Stimulated activated naive CD8-positive, alpha-beta T cell treated with anti-CD3 and anti-CD28 coated beads, Interleukin-15, amount 100 ng/mL, for 72 hours (primary cell): ENCODE data around the gene ESRRA.
"Not testable (repeated sequence)": the region's sequence is repeated elsewhere in the genome, so short reads cannot be mapped to it uniquely, and the experiment has no call there.

Source experiments
- ATAC-seq: fragments of 150-1000 bp; cut with Tn5 transposase; 2 replicates; pipeline ENCODE4 v1.10.0; 2021; ENCODE audit warnings: mild to moderate bottlenecking, moderate library complexity
- DNase-seq, 2 donors: peaks; one replicate each; pipeline ENCODE4 v3.0.0; 2021 to 2022
- H3K27ac Mint-ChIP-seq, 2 donors: one replicate each; pipeline ENCODE4 v1.8.0; 2022; ENCODE audit warnings: mild to moderate bottlenecking in 2 of 2, mixed read lengths in 2 of 2, moderate library complexity in 2 of 2
- H3K27me3 Mint-ChIP-seq: one replicate; pipeline ENCODE4 v1.8.0; 2022; ENCODE audit warnings: mixed read lengths
- H3K4me1 Mint-ChIP-seq: one replicate; pipeline ENCODE4 v1.8.0; 2022; ENCODE audit warnings: mild to moderate bottlenecking, mixed read lengths
- H3K4me3 Mint-ChIP-seq, 2 donors: one replicate each; pipeline ENCODE4 v1.8.0; 2022; ENCODE audit warnings: mild to moderate bottlenecking in 2 of 2, mixed read lengths in 2 of 2, moderate library complexity in 1 of 2
- H3K9me3 Mint-ChIP-seq, 2 donors: one replicate each; pipeline ENCODE4 v1.8.0; 2022; ENCODE audit warnings: mixed read lengths in 2 of 2

ESRRA gene

DNA sequence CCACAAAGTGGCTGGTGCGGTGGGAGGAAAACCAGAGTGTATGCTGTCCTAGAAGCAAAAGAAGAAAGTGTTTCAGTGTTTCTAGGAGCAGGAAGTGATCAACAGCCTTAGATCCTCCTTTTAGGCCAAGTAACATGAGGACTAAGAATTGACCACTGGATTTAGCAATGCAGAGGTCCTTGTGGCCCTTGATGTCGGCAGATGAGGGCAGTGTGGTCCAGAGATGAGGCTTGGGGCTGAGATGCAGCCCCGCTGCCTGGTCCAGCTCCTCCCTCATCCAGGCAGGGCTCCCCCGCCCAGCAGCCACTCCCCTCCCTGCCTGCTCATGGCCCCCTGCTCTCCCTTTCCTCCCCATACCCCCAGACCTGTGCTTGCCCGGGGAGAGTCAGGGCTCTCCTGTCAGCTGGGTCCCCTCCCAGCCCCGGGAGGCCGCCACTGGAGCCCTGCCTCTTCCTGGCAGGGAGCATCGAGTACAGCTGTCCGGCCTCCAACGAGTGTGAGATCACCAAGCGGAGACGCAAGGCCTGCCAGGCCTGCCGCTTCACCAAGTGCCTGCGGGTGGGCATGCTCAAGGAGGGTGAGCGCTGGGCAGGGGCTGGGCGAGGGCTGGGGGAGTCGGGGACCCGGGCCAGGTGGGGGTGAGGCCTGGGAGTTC, 8.3 kb downstream of the ESRRA start:
- no peak for DNase-seq

DNA sequence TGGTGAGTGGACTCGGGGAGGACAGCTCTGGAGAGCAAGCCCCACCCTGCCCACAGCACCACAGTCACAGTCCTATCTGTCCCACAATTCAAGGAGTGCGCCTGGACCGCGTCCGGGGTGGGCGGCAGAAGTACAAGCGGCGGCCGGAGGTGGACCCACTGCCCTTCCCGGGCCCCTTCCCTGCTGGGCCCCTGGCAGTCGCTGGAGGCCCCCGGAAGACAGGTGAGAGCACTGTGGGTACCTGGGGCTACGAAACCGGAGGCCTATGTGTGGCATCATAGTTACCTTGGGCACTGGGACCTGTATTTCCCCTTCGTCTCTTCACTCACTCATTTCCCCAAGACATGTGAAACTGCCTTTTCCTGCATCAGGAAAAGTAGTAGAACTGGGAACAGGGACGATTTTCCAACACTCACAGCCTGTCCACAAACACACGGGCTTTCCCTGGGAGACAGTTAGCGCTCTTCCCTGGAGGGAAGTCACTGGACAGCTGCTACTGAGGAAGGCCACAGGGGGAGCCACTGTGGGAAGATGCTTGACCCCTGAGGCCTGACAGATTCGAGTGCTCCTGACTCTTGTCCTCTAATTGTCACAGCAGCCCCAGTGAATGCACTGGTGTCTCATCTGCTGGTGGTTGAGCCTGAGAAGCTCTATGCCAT, 9.0 kb downstream of the ESRRA start:
- ATAC-seq (no peak), DNase-seq (no peak)
- peak overlapping the region; percentile 31 to 70 for H3K27ac Mint-ChIP-seq
- peaks cover 64% of the 10 kb centered on the region for H3K4me1 Mint-ChIP-seq
- no peaks in the 10 kb centered on the region for H3K9me3 Mint-ChIP-seq
- no peak overlapping the region for H3K4me3 Mint-ChIP-seq
- no peaks in the 10 kb centered on the region for H3K27me3 Mint-ChIP-seq

More for the DNA sequence above, 8.3 kb downstream of the ESRRA start:
- H3K4me3 Mint-ChIP-seq, result no peak overlapping the region
- H3K27ac Mint-ChIP-seq, result peak overlapping the region; percentile 24 to 36
- peaks cover 61% of the 10 kb centered on the region for H3K4me1 Mint-ChIP-seq
- H3K27me3 Mint-ChIP-seq, result no peaks in the 10 kb centered on the region
- no peak for ATAC-seq
- no peaks in the 10 kb centered on the region for H3K9me3 Mint-ChIP-seq

DNA sequence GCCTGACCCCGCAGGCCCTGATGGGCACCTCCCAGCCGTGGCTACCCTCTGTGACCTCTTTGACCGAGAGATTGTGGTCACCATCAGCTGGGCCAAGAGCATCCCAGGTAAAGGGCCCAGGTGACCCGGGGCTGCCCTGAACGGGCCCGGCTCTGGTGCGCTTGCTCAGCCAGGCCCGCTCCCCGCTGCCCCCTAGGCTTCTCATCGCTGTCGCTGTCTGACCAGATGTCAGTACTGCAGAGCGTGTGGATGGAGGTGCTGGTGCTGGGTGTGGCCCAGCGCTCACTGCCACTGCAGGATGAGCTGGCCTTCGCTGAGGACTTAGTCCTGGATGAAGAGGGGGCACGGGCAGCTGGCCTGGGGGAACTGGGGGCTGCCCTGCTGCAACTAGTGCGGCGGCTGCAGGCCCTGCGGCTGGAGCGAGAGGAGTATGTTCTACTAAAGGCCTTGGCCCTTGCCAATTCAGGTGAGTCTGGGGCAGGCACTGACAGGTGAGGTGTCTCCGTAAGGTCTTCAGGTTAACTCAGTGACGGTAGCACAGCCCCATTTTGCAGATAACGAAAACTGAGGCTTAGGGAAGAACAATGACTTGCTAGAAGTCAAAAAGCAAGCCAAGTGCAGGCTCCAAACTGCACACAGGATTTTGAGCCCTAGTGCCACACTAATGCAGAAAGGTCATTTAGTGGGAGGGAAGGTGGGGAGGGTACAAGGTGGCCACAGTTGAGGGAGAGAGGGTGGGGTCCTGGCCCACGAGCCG, 9.7 kb downstream of the ESRRA start:
- ATAC-seq (no peak), DNase-seq (no peak)
- H3K4me1 Mint-ChIP-seq, result peaks cover 68% of the 10 kb centered on the region
- H3K9me3 Mint-ChIP-seq, result no peaks in the 10 kb centered on the region
- H3K4me3 Mint-ChIP-seq, result no peak overlapping the region
- no peaks in the 10 kb centered on the region for H3K27me3 Mint-ChIP-seq
- H3K27ac Mint-ChIP-seq, result peak overlapping the region in 1 of 2 donors; percentile 31

DNA sequence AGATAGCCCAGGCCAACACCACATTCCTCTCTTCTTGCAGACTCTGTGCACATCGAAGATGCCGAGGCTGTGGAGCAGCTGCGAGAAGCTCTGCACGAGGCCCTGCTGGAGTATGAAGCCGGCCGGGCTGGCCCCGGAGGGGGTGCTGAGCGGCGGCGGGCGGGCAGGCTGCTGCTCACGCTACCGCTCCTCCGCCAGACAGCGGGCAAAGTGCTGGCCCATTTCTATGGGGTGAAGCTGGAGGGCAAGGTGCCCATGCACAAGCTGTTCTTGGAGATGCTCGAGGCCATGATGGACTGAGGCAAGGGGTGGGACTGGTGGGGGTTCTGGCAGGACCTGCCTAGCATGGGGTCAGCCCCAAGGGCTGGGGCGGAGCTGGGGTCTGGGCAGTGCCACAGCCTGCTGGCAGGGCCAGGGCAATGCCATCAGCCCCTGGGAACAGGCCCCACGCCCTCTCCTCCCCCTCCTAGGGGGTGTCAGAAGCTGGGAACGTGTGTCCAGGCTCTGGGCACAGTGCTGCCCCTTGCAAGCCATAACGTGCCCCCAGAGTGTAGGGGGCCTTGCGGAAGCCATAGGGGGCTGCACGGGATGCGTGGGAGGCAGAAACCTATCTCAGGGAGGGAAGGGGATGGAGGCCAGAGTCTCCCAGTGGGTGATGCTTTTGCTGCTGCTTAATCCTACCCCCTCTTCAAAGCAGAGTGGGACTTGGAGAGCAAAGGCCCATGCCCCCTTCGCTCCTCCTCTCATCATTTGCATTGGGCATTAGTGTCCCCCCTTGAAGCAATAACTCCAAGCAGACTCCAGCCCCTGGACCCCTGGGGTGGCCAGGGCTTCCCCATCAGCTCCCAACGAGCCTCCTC, 10.6 kb downstream of the ESRRA start:
- not testable (repeated sequence) for H3K27me3 Mint-ChIP-seq, ATAC-seq, DNase-seq, H3K9me3 Mint-ChIP-seq
- Mint-ChIP-seq H3K4me3 (peak overlapping the region; percentile 92 to 98), H3K27ac (peak overlapping the region; percentile 100), H3K4me1 (peaks cover 74% of the 10 kb centered on the region)

DNA sequence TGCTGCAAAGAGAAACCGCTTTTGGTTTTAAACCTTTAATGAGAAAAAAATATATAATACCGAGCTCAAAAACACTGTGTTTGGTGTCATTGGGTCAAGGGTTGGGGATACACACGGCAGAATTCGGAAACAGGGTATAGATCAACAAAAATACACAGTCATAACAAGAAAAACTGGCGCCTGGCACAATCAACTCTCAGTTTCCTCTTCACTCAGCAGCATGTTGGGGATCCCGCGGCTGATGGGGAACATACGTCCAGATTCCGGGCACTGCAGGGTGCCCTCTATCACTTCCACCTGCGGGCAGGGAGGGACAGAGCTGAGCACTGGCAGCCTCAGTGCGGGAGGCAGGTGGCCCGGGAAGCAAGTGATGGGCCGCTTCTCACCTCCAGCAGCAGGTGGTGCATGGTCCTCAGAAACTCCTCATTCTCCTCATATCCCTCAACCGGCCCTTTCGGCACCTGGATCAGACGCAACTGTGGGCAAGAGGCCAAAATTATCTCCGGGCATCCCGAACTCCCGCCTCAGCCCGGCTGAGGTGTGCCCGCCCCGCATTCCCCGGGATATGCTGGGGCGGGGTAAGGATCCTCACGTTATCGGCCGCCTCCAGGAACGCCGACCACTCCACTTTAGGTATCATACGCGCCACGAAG, 11.5 kb downstream of the ESRRA start:
- DNase-seq (peak in 1 of 2 donors; percentile 52), ATAC-seq (peak; percentile 1)

DNA sequence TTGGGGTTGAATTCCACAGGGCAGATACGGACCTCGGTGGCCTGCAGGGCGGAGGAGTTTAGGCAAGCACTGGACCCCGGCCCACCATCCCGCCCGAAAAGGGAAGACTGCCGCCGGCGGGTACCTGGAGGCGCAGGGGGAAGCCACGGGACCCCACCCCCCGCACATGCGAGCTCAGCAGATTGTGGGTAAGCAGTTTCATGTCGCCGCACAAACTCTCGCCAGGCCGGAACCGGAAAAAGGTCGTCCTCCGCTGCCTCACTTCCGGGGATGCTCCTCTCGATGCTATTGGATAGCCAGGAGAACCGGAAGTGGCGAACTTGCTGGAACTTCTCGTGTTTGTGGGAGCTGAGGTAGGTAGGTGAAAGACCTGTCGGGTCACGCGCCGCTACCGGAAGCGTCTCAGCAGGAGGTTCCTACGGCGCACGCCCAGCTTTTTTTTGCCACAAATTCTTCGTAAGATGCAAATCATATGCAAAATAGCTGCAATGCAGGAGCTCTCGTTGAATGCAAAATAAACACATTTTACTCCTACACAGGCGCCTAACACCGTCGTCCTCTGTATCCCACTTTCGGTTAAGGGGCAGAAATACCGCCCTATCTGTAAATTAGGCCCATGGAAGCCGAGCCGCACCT, 12.1 kb downstream of the ESRRA start, which contains the start of gene TRMT112:
TRMT112 (minus strand) TSS at position 235 of the 636 bp plus-strand sequence; CDS start at position 202, 33 bp downstream.
- Mint-ChIP-seq H3K9me3 (no peaks in the 10 kb centered on the region), H3K4me1 (peaks cover 79% of the 10 kb centered on the region), H3K27me3 (no peaks in the 10 kb centered on the region), H3K27ac (peak within 1 kb of the TSS; percentile 100), H3K4me3 (peak within 1 kb of the TSS; percentile 92 to 98)
- DNase-seq, result peak; percentile 92 to 98
- peak; percentile 84 for ATAC-seq

More for the DNA sequence above, 11.5 kb downstream of the ESRRA start:
- Mint-ChIP-seq H3K4me1 (peaks cover 79% of the 10 kb centered on the region), H3K4me3 (peak overlapping the region; percentile 92 to 98), H3K9me3 (no peaks in the 10 kb centered on the region), H3K27ac (peak overlapping the region; percentile 100), H3K27me3 (no peaks in the 10 kb centered on the region)

DNA sequence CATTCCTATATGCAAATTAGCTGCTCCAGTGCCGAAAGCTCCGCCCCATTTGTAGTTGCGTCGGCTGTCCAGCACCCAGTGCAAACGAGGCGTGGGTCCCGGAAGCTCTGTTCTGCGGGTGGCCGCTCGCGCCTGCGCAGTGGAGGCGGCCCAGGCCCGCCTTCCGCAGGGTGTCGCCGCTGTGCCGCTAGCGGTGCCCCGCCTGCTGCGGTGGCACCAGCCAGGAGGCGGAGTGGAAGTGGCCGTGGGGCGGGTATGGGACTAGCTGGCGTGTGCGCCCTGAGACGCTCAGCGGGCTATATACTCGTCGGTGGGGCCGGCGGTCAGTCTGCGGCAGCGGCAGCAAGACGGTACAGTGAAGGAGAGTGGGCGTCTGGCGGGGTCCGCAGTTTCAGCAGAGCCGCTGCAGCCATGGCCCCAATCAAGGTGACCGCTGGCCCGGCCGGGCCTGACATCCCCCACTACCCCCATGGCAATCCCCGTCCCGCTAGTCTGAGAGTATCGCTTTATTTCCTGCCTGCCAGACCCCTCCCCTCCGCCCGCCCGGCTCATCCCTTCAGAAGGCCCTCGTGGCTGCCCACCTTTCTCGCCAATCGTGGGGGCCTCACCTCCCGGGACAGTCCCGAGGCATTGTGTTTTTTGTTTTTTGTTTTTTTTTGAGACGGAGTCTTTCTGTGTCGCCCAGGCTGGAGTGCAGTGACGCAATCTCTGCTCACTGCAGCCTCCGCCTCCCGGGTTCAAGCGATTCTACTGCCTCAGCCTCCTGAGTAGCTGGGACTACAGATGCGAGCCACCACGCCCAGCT, 12.8 kb downstream of the ESRRA start, which contains the start of gene PRDX5:
PRDX5 (plus strand) TSS at position 161 of the 805 bp plus-strand sequence; CDS start at position 256, 95 bp downstream.
- H3K4me3 Mint-ChIP-seq, result peak within 1 kb of the TSS; percentile 92 to 98
- DNase-seq (peak; percentile 96 to 98), ATAC-seq (peak; percentile 83)
- H3K27me3 Mint-ChIP-seq, result no peaks in the 10 kb centered on the region
- H3K9me3 Mint-ChIP-seq, result no peaks in the 10 kb centered on the region
- peaks cover 75% of the 10 kb centered on the region for H3K4me1 Mint-ChIP-seq
- peak within 1 kb of the TSS; percentile 100 for H3K27ac Mint-ChIP-seq

DNA sequence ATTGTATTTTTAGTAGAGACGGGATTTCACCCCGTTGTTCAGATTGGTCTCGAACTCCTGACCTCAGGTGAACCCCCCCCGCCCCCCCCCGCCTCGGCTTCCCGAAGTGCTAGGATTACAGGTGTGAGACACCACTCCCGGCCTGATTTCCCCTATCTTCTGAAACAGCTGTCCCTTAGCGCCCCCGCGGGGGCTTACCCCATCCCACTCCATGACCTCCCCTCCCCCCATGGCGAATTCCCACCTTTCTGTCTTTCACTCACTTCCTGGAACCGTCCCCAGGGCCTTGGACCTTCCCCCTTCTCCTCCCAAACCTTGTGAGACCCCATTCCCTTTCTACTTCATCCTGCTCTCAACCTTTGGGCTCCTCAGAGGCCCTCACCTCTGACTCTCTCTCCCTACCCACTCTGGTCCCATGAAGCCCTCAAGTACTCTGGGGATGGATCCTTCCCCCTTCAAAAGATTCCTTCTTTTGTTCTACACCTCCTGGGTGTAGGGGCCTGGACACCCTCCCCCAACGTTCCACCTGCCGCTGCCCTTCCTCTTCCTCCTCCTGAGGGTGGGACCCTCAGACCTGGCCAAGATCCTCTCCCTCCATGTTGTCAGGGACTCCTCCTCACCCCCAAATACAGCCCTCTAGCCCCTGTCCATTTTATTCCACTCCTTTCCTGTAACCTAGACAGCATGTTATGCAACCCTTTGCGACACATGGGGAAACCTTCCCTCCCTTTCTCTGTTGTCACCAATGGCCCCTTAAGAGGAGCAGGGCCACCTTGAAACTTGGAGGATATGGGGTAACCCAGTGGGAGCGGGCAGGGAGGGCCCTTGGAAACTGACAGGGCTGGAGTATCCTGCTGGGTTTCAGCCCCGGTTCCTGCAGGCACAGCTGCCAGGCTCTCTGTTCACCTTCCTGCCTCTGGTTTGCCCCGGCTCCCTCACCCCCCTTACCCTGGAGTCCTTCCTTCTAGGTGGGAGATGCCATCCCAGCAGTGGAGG, 13.7 kb downstream of the ESRRA start:
- no peaks in the 10 kb centered on the region for H3K27me3 Mint-ChIP-seq
- H3K4me1 Mint-ChIP-seq, result peaks cover 68% of the 10 kb centered on the region
- ATAC-seq, result no peak
- no peak for DNase-seq
- no peaks in the 10 kb centered on the region for H3K9me3 Mint-ChIP-seq
- H3K27ac Mint-ChIP-seq, result peak overlapping the region; percentile 100
- peak overlapping the region; percentile 92 to 98 for H3K4me3 Mint-ChIP-seq

DNA sequence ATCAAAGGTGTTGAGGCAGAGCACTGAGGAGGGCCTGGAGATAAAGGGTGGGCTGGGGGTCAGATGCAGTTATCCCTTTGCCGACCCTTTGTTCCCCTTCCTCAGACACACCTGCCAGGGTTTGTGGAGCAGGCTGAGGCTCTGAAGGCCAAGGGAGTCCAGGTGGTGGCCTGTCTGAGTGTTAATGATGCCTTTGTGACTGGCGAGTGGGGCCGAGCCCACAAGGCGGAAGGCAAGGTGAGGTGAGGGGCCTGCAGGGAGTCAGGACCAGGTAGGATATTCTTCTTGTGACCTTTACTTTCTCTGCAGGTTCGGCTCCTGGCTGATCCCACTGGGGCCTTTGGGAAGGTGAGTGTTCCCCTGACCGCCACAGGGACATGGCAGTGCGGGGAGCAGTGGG, 15.2 kb downstream of the ESRRA start:
- H3K27me3 Mint-ChIP-seq, result no peaks in the 10 kb centered on the region
- peaks cover 57% of the 10 kb centered on the region for H3K4me1 Mint-ChIP-seq
- H3K9me3 Mint-ChIP-seq, result no peaks in the 10 kb centered on the region
- peak overlapping the region in 1 of 2 donors; percentile 79 for H3K27ac Mint-ChIP-seq
- ATAC-seq (no peak), DNase-seq (no peak)
- no peak overlapping the region for H3K4me3 Mint-ChIP-seq

DNA sequence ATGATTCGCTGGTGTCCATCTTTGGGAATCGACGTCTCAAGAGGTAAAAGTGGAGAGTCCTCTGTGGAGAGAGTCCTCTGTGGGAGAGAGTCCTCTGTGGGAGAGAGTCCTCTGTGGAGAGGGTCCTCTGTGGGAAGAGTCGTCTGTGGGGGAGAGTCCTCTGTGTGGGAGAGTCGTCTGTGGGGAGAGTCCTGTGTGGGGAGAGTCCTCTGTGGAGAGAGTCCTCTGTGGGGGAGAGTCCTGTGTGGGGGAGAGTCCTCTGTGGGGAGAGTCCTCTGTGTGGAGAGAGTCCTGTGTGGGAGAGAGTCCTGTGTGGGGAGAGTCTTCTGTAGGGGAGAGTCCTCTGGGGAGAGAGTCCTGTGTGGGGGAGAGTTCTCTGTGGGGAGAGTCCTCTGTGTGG, 15.7 kb downstream of the ESRRA start:
- Mint-ChIP-seq H3K4me3 (no peak overlapping the region), H3K4me1 (peaks cover 54% of the 10 kb centered on the region), H3K27ac (peak overlapping the region in 1 of 2 donors; percentile 56), H3K27me3 (no peaks in the 10 kb centered on the region), H3K9me3 (no peaks in the 10 kb centered on the region)
- DNase-seq (no peak), ATAC-seq (no peak)

DNA sequence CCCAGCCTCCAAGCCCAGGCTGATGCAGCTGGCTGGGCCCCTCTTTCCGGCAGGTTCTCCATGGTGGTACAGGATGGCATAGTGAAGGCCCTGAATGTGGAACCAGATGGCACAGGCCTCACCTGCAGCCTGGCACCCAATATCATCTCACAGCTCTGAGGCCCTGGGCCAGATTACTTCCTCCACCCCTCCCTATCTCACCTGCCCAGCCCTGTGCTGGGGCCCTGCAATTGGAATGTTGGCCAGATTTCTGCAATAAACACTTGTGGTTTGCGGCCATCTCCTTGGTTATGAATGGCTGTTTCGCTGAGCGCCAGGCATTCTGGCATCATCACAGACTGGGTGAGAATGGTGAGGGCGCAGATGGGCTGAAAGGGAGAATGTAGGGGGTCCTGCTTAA, 16.2 kb downstream of the ESRRA start:
- DNase-seq (no peak), ATAC-seq (no peak)
- H3K9me3 Mint-ChIP-seq, result no peaks in the 10 kb centered on the region
- no peak overlapping the region for H3K27ac Mint-ChIP-seq
- peaks cover 49% of the 10 kb centered on the region for H3K4me1 Mint-ChIP-seq
- no peaks in the 10 kb centered on the region for H3K27me3 Mint-ChIP-seq
- no peak overlapping the region for H3K4me3 Mint-ChIP-seq

DNA sequence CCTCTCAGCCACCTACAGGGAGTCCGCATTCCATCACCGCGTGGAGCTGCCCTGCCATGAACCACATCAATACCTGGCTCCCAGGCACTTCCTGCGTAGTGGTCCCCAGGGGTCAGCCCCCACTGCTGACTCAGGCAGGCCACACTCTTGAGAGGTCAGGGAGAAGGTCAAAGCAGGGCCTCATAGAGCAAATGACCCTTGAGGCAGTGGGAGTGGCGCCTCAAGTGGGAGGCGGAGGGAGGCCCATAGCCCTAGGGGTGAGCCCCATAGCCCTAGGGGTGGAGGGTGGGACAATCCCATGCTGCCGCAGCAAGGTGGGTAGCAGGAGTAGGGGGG, 17.6 kb downstream of the ESRRA start:
- Mint-ChIP-seq H3K27me3 (no peaks in the 10 kb centered on the region), H3K4me1 (peaks cover 40% of the 10 kb centered on the region), H3K9me3 (no peaks in the 10 kb centered on the region), H3K27ac (peak overlapping the region; percentile 28 to 75), H3K4me3 (no peak overlapping the region)
- ATAC-seq (no peak), DNase-seq (no peak)

DNA sequence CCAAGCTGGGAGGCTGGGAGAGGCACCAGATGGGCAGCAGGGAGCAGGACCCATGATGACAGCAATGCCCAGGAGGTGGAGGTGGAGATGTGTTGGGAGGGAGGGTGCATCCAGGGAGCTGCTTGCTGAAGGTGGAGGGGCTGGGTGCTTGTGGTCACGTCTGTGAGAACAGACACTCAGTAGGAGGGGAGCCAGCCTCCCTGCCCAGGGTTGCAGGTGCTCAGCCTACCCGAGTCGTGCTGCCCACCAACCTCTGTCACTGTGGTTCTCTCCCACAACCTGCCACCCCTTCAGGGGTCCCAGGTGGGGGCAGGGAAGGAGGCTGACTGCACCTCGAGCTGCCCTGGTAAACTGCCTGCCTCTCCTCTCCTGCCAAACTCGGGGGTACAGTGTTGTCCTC, 18.0 kb downstream of the ESRRA start:
- Mint-ChIP-seq H3K4me3 (no peak overlapping the region), H3K4me1 (peaks cover 40% of the 10 kb centered on the region), H3K27ac (no peak overlapping the region), H3K27me3 (no peaks in the 10 kb centered on the region), H3K9me3 (no peaks in the 10 kb centered on the region)
- DNase-seq, result no peak
- ATAC-seq, result no peak
